HG03520 (cell line): ENCODE results near the gene ATG4D.

Experiments
- ATAC-seq: cut with Tn5 transposase; IDR thresholded peaks from one replicate; pipeline ENCODE4 v1.9.1; 2021; ENCODE audit warnings: mild to moderate bottlenecking, moderate library complexity; ENCODE audit not compliant: unreplicated experiment

ATG4D gene

GRCh38 chr19:10543420-10544241 lies at the start of gene ATG4D:
ATG4D (plus strand) TSS chr19:10543904; CDS start chr19:10544091, 187 bp downstream.
- peak; percentile 57 for ATAC-seq

DNA sequence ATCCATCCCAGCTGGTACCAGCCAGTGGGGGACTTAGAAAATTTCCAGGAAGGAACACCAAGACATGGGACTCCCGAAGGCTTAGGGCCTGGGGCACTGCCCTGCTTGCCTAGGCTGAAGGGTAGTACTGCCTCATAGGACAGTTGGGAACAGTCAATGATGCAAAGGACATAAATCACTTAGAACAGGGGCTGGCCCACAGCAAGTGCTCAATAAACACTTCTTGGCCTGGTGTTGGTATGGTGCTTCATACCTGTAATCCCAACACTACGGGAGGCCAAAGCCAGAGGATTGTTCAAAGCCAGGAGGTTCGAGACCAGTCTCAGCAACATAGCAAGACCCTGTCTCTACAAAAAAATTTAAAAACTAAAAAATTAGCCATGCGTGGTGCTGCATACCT lies 46.3 kb upstream of the ATG4D start:
- no peak for ATAC-seq

DNA sequence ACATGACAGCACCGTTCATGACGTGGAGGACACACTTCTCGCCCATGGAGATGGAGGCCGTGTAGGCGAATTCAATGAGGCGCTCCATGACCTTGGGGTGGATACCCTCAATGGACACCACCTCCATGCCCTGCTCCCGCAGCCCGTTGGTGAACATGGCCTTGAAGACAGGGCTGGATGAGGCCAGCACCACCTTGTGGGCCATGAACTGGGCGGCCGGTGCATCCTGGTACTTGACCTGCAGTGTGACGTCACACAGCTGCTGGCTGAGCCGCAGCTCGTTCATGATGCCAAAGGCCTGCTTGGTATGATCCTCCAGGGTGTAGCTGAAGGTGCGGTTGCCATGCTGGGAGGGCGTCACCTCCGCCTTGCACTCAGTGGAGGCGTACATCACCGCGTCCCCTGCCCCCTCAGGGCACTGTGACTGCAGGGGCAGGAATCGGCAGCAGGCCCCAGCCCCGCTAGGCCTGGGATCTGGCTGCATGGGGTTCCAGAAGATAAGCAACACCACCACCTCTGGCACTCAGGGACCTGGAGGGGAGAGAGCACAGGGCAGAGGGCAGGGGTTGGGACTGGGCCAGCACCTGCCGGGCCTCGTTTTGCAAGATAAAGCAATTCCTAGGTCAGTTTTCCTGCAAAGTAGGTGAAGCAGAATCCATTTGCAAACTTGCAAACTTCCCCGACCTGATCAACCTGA lies 44.0 kb upstream of the ATG4D start:
- no peak for ATAC-seq

DNA sequence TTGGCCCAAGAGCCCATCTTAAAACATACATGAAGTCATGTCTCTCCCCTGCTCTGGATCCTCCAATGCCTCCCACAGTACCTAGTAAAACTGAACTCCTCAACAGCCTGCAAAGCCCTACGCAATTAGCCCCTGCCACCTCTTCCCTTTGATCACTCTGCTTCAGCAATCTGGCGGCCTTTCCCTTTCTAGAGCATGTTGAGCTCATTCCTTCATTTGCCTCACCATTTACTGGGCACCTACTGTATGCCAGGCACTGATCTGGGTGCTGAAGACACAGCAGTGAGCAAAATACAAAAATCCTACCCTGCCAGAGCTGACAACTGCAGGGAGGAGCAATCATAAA lies 43.5 kb upstream of the ATG4D start:
- no peak for ATAC-seq

DNA sequence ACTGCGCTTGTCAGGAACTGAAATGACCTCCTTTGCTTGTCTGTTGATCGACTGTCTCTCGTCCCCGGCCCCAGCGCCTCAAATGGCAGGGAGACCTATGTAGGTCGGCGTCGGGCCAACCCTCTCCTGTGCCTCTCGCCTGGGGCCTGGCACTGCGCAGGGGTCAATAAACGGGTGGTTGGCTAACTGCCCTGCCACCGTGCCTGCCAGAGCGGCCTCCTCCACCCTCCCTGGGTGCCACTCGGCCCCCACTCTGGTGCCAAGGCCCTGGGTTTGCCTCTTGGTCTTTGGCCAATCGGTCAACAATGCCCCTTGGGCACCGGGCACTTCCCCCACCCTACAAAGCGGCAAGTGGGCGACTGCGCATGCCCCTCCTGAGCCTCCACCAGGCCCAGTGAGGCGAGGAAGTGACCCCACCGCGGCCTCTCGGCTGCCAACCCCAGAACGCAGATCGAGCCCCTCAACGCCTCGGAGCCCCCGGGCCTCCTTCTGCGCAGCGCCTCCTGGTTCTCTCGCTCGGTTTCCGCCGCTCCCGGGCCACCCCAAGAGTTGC lies 41.7 kb upstream of the ATG4D start:
- peak; percentile 25 for ATAC-seq

- peak; percentile 82 for ATAC-seq
Measured at GRCh38 chr19:10502524-10503001, 41.1 kb upstream of the ATG4D start.

- ATAC-seq = peak; percentile 20
Measured at GRCh38 chr19:10503002-10503789, 40.5 kb upstream of the ATG4D start, which contains the start of gene KEAP1. KEAP1 (minus strand) TSS chr19:10503356; CDS start chr19:10500033, 3,323 bp downstream.

DNA sequence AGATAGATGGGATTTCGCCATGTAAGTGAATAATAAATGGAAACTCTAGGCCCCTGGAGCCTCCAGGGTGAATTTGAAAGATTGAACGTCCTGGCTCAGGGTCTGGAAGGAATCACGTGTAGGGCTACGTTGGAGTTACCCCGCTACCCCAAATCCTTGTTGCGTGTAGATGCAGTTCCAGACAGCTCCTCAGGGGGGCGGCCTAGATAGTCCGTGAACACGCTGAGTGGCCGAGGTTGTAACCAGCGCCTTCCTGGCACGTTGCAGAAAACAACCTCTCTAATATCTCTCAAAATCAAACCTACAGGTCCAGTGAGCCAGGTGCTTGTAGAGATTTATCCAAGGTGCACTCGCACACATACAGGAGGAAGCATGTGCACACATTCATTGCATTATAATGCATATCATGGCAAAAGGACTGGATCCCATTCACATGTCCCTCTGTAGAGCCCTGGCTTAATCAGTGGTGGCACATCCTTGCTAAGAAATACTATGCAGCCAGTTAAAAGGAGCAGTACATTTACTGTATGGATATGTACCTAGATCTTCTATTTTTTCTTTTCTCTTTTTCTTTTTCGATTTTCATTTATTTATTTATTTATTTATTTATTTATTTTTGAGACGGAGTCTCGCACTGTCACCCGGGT lies 38.0 kb upstream of the ATG4D start:
- ATAC-seq = no peak

GRCh38 chr19:10508036-10508435 lies 35.7 kb upstream of the ATG4D start:
- no peak for ATAC-seq

DNA sequence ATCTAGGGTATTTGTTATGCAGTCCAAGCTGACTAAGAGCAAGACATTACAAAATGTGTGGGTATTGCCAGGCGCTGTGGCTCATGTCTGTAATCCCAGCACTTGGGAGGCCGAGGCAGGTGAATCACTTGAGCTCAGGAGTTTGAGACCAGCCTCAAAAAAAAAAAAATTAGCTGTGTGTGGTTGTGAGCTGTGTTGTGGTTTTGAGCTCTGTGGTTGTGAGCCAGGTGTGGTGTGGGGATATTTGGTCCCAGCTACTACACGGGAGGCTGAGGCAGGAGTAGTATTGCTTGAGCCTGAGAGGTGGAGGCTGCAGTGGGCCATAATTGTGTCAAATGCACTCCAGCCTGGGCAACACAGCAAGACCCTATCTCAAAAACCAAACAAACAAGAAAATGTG lies 35.0 kb upstream of the ATG4D start:
- ATAC-seq = no peak

DNA sequence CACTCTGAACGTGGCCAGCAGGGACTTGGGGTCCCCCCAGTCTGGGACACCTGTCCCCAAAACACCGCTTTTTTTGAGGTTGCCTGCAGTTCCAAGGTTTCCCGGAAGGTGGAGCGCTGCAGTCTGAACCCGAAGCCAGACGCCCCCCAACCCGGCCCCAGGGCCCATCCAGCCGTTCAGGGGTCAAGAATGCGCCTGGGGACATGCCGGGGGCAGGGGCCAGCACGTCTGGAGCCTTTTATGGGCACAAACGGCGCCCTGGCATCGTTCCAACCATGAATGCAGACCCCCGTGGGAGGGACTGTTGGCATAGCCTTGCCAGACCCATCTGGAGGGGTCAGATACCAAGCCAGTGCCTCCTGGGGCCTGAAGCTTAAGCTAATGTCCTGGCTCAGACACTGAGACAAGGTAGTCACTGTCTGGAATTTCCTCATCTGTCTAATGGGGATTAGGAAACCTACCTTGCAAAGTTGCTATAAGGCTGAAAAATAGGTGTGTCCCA lies 33.4 kb upstream of the ATG4D start:
- no peak for ATAC-seq

GRCh38 chr19:10513223-10513622 lies 30.5 kb upstream of the ATG4D start:
- no peak for ATAC-seq

- ATAC-seq = no peak
Measured at GRCh38 chr19:10514211-10515145, 29.2 kb upstream of the ATG4D start.

DNA sequence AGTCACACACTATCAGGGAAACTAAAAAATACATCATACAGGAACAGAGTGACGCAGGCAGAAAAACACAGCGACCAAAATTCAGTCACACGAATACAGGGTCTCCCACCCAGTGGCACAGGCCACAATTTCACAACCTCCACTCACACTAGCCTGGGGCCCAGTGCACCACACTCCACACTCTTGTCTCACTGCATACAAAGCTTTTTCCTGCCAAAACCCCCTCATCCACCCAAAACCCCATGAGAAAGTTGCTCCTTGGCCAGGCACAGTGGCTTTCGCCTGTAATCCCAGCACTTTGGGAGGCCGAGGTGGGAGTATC lies 27.7 kb upstream of the ATG4D start:
- ATAC-seq = no peak

GRCh38 chr19:10516671-10517286 lies 26.9 kb upstream of the ATG4D start:
- no peak for ATAC-seq

GRCh38 chr19:10517361-10517759 lies 26.3 kb upstream of the ATG4D start, which contains the start of gene S1PR5:
S1PR5 (minus strand) TSS chr19:10517447; CDS start chr19:10515011, 2,436 bp downstream.
- ATAC-seq = no peak

DNA sequence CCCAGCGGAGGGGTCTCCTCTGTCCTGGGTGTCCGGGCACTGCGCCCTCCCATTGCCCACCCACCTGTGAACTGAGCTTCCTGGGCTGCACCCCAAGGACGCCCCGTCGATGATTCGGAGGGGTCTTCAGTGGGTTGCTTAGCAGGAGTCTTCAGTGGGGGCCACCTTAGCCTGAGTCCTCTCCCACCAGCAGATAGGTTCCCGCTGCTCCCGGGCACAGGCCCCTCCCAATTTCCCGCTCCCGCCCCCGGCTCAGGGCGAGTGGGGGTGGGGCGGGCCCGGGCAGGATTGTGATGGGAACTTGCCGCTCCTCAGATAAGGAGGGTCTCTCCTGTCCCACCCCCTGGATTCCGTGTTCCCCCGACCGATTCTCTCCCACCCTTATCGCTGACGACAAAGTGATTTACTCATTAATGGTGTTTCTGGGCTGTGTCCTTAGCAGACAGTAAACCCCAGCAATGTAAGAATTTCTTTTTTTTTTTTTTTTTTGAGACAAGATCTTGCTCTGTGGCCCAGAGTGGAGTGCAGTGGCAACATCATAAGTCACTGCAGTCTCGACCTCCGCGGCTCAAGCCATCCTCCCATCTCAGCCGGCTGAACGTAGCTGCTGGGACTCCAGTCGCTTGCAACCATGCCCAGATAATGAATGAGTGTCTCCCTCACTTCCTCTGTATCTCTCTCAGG lies 25.8 kb upstream of the ATG4D start:
- no peak for ATAC-seq
